Endodermal cell (in vitro differentiated cells): ENCODE data around the gene MRRF. TPM values are rescaled to one million over a fixed set of nuclear protein-coding genes. Genes with fewer than 3 reads are reported as not detected.

Experiments used
- DNase-seq: peaks from one replicate; pipeline ENCODE4 v3.0.0-alpha.2; 2017
- H3K27ac ChIP-seq: 2 replicates; pipeline ENCODE4 v1.5.1; 2013; ENCODE audit warnings: mild to moderate bottlenecking, low read depth, low read length, moderate library complexity
- H3K27me3 ChIP-seq: 2 replicates; pipeline ENCODE4 v1.6.1; 2013; ENCODE audit warnings: mild to moderate bottlenecking, low read length, moderate library complexity; ENCODE audit not compliant: insufficient read depth, control insufficient read depth, poor library complexity, severe bottlenecking
- H3K36me3 ChIP-seq: 2 replicates; pipeline ENCODE4 v1.7.0; 2013; ENCODE audit warnings: mild to moderate bottlenecking, low read length, moderate library complexity; ENCODE audit not compliant: control insufficient read depth, insufficient read depth
- H3K4me1 ChIP-seq: one replicate; pipeline ENCODE4 v1.7.0; 2013; ENCODE audit warnings: low read length; ENCODE audit not compliant: control insufficient read depth, insufficient read depth
- H3K4me3 ChIP-seq: 2 replicates; pipeline ENCODE4 v1.5.1; 2013; ENCODE audit warnings: mild to moderate bottlenecking, low read length, moderate library complexity
- H3K9ac ChIP-seq: 2 replicates; pipeline ENCODE4 v1.6.1; 2013; ENCODE audit warnings: mild to moderate bottlenecking, low read length, moderate library complexity; ENCODE audit not compliant: poor library complexity, severe bottlenecking; ENCODE audit errors: extremely low read depth
- H3K9me3 ChIP-seq: 2 replicates; pipeline ENCODE4 v1.6.1; 2013; ENCODE audit warnings: mild to moderate bottlenecking, low read length, moderate library complexity; ENCODE audit not compliant: control insufficient read depth
- H3K27ac Mint-ChIP-seq: 2 replicates; pipeline ENCODE4 v1.8.0; 2020; ENCODE audit warnings: mixed read lengths
- H3K27me3 Mint-ChIP-seq: 2 replicates; pipeline ENCODE4 v1.8.0; 2021; ENCODE audit warnings: mild to moderate bottlenecking, mixed read lengths; ENCODE audit not compliant: insufficient read depth
- H3K36me3 Mint-ChIP-seq: 2 replicates; pipeline ENCODE4 v1.8.0; 2020; ENCODE audit warnings: low read depth, mixed read lengths
- H3K4me1 Mint-ChIP-seq: 2 replicates; pipeline ENCODE4 v1.8.0; 2020; ENCODE audit warnings: mixed read lengths
- H3K4me3 Mint-ChIP-seq: 2 replicates; pipeline ENCODE4 v1.8.0; 2020; ENCODE audit warnings: mild to moderate bottlenecking, moderate library complexity, mixed read lengths
- H3K9me3 Mint-ChIP-seq: 2 replicates; pipeline ENCODE4 v1.8.0; 2020; ENCODE audit warnings: mild to moderate bottlenecking, mixed read lengths
- WGBS, 2 experiments: methylation state at CpG; one replicate each; pipeline versions ENCODE4 v1.1.5 to v1.1.7; 2013; ENCODE audit warnings: missing lambda C conversion rate in 2 of 2, mixed read lengths in 1 of 2; ENCODE audit not compliant: insufficient coverage in 1 of 2, insufficient read length in 1 of 2; 5-methylcytosine and 5-hydroxymethylcytosine counted together
- total RNA-seq, 2 donors: library from RNA; stranded (reverse); fragmentation: NEBNext Ultra II Directional in 1 of 2; extraction: Animal tissue kit (Norgen Biotek cat#: 25700) in 1 of 2; gene quantifications; 2 replicates in 1 of 2; 3 replicates in 1 of 2; pipeline ENCODE4 v1.2.1, GENCODE V29; 2021
- TF ChIP-seq, protein P1 (sequence below): fragments of 200-600 bp; sonication (generic); conservative IDR thresholded peaks from 2 replicates; pipeline ENCODE4 v1.5.0; 2021; ENCODE audit warnings: antibody characterized with exemption, mild to moderate bottlenecking

MRRF gene
- total RNA-seq, 2 donors from 2014 or later: 25.8 to 27.6 TPM

DNA sequence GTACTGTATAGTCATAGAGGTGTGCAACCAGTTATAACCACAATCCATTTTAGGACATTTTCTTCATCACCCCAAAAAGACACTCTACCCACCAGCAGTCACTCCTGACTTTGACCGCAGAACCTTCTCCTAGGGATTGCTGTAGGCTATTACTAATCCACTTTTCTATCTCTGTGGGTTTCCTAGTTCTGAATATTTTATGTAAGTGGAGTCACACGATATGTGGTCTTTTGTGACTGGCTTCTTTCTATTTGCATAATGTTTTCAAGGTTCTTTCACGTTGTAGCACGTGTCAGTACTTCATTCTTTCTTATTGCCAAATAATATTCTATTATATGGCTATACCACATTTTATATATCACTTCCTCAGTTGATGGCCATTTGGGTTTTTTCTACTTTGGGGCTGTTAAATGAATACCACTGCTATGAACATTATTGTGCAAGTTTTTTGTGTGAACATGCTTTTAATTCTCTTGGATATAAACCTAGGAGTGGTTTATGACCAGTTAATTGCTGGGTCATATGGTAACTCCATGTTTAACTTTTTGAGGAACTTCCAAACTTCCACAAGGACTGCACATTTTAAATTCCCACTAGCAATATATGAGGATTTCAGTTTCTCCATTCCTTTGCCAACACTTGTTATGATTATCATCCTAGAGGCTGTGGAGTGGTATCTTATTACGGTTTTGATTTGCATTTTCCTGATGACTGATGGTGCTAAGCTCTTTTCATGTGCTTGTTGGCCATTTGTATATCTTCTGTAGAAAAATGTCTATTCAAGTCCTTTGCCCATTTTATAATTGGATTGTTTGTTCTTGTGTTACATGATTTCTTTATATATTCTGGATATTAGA is 37.8 kb downstream of the MRRF start:
- 85 to 86% methylated on average over 2 to 5 of the region's 5 CpGs for WGBS, 2 experiments
- Histone ChIP-seq H3K9ac (no peak overlapping the region), H3K4me1 (no peaks in the 10 kb centered on the region), H3K27me3 (no peaks in the 10 kb centered on the region), H3K27ac (no peak overlapping the region), H3K36me3 (peaks cover 21% of the 10 kb centered on the region), H3K4me3 (no peak overlapping the region), H3K9me3 (no peaks in the 10 kb centered on the region)
- Mint-ChIP-seq H3K36me3 (peaks cover 27% of the 10 kb centered on the region), H3K27me3 (no peaks in the 10 kb centered on the region), H3K4me3 (no peak overlapping the region), H3K4me1 (peaks cover 3% of the 10 kb centered on the region), H3K9me3 (no peaks in the 10 kb centered on the region), H3K27ac (no peak overlapping the region)
- TF ChIP-seq, protein P1, sequence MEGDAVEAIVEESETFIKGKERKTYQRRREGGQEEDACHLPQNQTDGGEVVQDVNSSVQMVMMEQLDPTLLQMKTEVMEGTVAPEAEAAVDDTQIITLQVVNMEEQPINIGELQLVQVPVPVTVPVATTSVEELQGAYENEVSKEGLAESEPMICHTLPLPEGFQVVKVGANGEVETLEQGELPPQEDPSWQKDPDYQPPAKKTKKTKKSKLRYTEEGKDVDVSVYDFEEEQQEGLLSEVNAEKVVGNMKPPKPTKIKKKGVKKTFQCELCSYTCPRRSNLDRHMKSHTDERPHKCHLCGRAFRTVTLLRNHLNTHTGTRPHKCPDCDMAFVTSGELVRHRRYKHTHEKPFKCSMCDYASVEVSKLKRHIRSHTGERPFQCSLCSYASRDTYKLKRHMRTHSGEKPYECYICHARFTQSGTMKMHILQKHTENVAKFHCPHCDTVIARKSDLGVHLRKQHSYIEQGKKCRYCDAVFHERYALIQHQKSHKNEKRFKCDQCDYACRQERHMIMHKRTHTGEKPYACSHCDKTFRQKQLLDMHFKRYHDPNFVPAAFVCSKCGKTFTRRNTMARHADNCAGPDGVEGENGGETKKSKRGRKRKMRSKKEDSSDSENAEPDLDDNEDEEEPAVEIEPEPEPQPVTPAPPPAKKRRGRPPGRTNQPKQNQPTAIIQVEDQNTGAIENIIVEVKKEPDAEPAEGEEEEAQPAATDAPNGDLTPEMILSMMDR: no peak
- no peak for DNase-seq

- H3K36me3 ChIP-seq: peaks cover 20% of the 10 kb centered on the region
- no peak overlapping the region for H3K27ac Mint-ChIP-seq
- H3K4me3 Mint-ChIP-seq: no peak overlapping the region
- no peaks in the 10 kb centered on the region for H3K27me3 ChIP-seq
- no peaks in the 10 kb centered on the region for H3K9me3 ChIP-seq
- H3K4me3 ChIP-seq: no peak overlapping the region
- TF ChIP-seq, protein P1: no peak
- H3K4me1 ChIP-seq: no peaks in the 10 kb centered on the region
- DNase-seq: peak; percentile 63
- H3K27ac ChIP-seq: no peak overlapping the region
- peaks cover 2% of the 10 kb centered on the region for H3K4me1 Mint-ChIP-seq
- H3K36me3 Mint-ChIP-seq: peaks cover 21% of the 10 kb centered on the region
- H3K27me3 Mint-ChIP-seq: no peaks in the 10 kb centered on the region
- no peaks in the 10 kb centered on the region for H3K9me3 Mint-ChIP-seq
- H3K9ac ChIP-seq: no peak overlapping the region
- 72 to 82% methylated on average over 4 to 5 of the region's 5 CpGs for WGBS, 2 experiments
These were observed 42.4 kb downstream of the MRRF start for GRCh38 chr9:122307061-122307460.

GRCh38 chr9:122307925-122308324 is 43.2 kb downstream of the MRRF start:
- H3K27ac ChIP-seq: no peak overlapping the region
- H3K27me3 ChIP-seq: no peaks in the 10 kb centered on the region
- H3K4me1 ChIP-seq: no peaks in the 10 kb centered on the region
- H3K4me3 ChIP-seq: no peak overlapping the region
- Mint-ChIP-seq H3K27ac (no peak overlapping the region), H3K27me3 (no peaks in the 10 kb centered on the region), H3K4me1 (peaks cover 2% of the 10 kb centered on the region), H3K9me3 (no peaks in the 10 kb centered on the region), H3K4me3 (no peak overlapping the region), H3K36me3 (peaks cover 19% of the 10 kb centered on the region)
- H3K9me3 ChIP-seq: no peaks in the 10 kb centered on the region
- 100% methylated on average over 1 of the region's 1 CpG; no CpG with 5 or more reads in 1 of the 2 experiments for WGBS, 2 experiments
- TF ChIP-seq, protein P1: no peak
- H3K9ac ChIP-seq: no peak overlapping the region
- DNase-seq: no peak
- peaks cover 25% of the 10 kb centered on the region for H3K36me3 ChIP-seq
